ENCODE data around the gene KLK15.

Gene KLK15, protein sequence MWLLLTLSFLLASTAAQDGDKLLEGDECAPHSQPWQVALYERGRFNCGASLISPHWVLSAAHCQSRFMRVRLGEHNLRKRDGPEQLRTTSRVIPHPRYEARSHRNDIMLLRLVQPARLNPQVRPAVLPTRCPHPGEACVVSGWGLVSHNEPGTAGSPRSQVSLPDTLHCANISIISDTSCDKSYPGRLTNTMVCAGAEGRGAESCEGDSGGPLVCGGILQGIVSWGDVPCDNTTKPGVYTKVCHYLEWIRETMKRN

DNA sequence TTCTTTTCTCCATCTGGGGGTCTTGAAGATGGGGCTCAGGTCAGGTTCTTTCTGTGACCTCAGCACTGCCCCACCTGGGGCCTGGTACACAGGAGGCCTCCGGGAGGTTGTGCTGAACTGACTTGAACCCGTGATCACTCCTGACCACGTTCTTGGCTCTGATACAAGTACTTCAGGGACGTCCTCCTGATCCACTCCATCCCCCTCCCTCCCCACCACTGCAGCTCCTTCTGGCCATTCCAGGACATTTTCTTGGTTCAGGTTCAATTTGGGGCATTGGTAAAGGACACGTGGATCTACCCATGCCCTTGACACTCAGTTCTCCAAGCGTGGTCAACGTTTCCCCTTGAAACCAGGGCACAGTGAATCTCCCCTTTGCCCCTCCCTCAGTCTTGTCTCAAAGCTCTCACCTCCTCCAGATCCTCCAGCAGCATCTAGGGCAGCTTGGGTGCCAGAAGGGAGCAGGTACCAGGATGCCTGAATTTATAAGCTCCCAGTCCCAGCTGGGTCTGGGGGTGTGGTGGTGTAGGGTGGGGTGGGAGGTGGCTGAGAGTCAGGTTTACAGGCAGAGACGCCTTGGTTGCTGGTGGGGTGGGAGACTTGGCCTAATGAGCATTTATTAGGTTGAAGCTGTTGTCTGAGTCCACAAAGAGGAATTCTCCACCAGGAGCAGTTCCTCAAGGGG, at the start of gene KLK15:
KLK15 (minus strand) TSS at position 458 of the 685 bp plus-strand sequence. CDS start 2,082 bp downstream, outside the sequence.
- TF ChIP-seq, protein P1, sequence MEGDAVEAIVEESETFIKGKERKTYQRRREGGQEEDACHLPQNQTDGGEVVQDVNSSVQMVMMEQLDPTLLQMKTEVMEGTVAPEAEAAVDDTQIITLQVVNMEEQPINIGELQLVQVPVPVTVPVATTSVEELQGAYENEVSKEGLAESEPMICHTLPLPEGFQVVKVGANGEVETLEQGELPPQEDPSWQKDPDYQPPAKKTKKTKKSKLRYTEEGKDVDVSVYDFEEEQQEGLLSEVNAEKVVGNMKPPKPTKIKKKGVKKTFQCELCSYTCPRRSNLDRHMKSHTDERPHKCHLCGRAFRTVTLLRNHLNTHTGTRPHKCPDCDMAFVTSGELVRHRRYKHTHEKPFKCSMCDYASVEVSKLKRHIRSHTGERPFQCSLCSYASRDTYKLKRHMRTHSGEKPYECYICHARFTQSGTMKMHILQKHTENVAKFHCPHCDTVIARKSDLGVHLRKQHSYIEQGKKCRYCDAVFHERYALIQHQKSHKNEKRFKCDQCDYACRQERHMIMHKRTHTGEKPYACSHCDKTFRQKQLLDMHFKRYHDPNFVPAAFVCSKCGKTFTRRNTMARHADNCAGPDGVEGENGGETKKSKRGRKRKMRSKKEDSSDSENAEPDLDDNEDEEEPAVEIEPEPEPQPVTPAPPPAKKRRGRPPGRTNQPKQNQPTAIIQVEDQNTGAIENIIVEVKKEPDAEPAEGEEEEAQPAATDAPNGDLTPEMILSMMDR (IDR thresholded peaks at IDR 0.05; ENCODE audit: borderline replicate concordance, control extremely low read depth, extremely low read depth, insufficient read depth, missing control alignments): no peak
- DNase-seq (ENCODE audit: low spot score): no peak
- in situ Hi-C loops (cut with MboI; ENCODE audit: low sequenced_read_pairs, unreplicated experiment): no loop called here

DNA sequence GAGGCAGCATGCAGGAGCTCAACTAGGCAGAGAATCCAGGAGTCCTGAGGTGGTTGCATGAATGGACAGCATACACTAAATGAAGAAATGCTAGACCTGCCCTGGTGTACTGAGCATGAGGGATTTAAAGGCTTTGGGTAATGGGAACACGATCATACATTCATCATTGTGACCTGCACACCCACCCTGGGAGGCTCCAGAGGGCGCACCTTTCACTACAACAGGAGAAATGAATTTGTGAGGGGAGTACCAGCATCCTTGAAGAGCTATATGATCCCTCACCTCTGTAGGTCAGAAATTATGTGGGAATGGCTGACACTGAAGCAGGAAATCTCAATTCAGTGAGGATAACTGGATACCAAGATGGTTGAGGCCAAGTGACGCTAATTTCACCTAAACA, 48.8 kb upstream of the KLK15 start:
- in situ Hi-C loops (cut with MboI; ENCODE audit: low sequenced_read_pairs, unreplicated experiment): no loop called here
- TF ChIP-seq, protein P1 (IDR thresholded peaks at IDR 0.05; ENCODE audit: borderline replicate concordance, control extremely low read depth, extremely low read depth, insufficient read depth, missing control alignments): no peak
- no peak for DNase-seq (ENCODE audit: low spot score)

DNA sequence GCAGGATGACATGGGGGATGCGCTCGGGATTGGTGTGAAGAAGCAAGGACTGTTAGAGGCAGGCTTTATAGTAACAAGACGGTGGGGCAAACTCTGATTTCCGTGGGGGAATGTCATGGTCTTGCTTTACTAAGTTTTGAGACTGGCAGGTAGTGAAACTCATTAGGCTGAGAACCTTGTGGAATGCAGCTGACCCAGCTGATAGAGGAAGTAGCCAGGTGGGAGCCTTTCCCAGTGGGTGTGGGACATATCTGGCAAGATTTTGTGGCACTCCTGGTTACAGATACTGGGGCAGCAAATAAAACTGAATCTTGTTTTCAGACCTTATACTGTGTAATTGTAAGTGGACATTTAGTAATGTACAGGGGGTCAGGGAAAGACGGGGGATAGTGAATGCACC, 46.9 kb upstream of the KLK15 start:
- TF ChIP-seq, protein P1 (IDR thresholded peaks at IDR 0.05; ENCODE audit: borderline replicate concordance, control extremely low read depth, extremely low read depth, insufficient read depth, missing control alignments): no peak
- DNase-seq (ENCODE audit: low spot score): no peak
- in situ Hi-C loops (cut with MboI; ENCODE audit: low sequenced_read_pairs, unreplicated experiment): no loop called here

DNA sequence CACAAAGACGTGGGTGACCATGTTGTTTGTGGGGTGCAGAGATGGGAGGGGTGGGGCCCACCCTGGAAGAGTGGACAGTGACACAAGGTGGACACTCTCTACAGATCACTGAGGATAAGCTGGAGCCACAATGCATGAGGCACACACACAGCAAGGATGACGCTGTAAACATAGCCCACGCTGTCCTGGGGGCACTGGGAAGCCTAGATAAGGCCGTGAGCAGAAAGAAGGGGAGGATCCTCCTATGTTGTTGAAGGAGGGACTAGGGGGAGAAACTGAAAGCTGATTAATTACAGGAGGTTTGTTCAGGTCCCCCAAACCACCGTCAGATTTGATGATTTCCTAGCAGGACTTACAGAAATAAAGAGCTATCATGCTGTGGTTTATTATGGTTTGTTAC, 45.5 kb upstream of the KLK15 start:
- DNase-seq (ENCODE audit: low spot score): no peak
- in situ Hi-C loops (cut with MboI; ENCODE audit: low sequenced_read_pairs, unreplicated experiment): no loop called here
- TF ChIP-seq, protein P1 (IDR thresholded peaks at IDR 0.05; ENCODE audit: borderline replicate concordance, control extremely low read depth, extremely low read depth, insufficient read depth, missing control alignments): no peak

DNA sequence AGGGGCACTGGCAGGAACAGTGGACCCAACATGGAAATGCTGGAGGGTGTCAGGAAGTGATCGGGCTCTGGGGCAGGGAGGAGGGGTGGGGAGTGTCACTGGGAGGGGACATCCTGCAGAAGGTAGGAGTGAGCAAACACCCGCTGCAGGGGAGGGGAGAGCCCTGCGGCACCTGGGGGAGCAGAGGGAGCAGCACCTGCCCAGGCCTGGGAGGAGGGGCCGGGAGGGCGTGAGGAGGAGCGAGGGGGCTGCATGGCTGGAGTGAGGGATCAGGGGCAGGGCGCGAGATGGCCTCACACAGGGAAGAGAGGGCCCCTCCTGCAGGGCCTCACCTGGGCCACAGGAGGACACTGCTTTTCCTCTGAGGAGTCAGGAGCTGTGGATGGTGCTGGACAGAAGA, 44.0 kb upstream of the KLK15 start:
- TF ChIP-seq, protein P1 (IDR thresholded peaks at IDR 0.05; ENCODE audit: borderline replicate concordance, control extremely low read depth, extremely low read depth, insufficient read depth, missing control alignments): no peak
- in situ Hi-C loops (cut with MboI; ENCODE audit: low sequenced_read_pairs, unreplicated experiment): no loop called here
- no peak for DNase-seq (ENCODE audit: low spot score)

DNA sequence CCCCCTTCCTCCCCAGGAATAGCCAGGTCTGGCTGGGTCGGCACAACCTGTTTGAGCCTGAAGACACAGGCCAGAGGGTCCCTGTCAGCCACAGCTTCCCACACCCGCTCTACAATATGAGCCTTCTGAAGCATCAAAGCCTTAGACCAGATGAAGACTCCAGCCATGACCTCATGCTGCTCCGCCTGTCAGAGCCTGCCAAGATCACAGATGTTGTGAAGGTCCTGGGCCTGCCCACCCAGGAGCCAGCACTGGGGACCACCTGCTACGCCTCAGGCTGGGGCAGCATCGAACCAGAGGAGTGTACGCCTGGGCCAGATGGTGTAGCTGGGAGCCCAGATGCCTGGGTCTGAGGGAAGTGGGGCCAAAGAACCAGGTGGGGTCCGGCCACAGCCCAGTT, 43.1 kb upstream of the KLK15 start:
- TF ChIP-seq, protein P1 (IDR thresholded peaks at IDR 0.05; ENCODE audit: borderline replicate concordance, control extremely low read depth, extremely low read depth, insufficient read depth, missing control alignments): no peak
- in situ Hi-C loops (cut with MboI; ENCODE audit: low sequenced_read_pairs, unreplicated experiment): no loop called here
- DNase-seq (ENCODE audit: low spot score): no peak
